T-helper 1 cell (primary cell): ENCODE data around the gene KCNK18.

Source experiments
- DNase-seq, 5 donors: peaks; one replicate each; pipeline ENCODE4 v3.0.0-alpha.2; 2012 to 2020

Gene KCNK18

DNA sequence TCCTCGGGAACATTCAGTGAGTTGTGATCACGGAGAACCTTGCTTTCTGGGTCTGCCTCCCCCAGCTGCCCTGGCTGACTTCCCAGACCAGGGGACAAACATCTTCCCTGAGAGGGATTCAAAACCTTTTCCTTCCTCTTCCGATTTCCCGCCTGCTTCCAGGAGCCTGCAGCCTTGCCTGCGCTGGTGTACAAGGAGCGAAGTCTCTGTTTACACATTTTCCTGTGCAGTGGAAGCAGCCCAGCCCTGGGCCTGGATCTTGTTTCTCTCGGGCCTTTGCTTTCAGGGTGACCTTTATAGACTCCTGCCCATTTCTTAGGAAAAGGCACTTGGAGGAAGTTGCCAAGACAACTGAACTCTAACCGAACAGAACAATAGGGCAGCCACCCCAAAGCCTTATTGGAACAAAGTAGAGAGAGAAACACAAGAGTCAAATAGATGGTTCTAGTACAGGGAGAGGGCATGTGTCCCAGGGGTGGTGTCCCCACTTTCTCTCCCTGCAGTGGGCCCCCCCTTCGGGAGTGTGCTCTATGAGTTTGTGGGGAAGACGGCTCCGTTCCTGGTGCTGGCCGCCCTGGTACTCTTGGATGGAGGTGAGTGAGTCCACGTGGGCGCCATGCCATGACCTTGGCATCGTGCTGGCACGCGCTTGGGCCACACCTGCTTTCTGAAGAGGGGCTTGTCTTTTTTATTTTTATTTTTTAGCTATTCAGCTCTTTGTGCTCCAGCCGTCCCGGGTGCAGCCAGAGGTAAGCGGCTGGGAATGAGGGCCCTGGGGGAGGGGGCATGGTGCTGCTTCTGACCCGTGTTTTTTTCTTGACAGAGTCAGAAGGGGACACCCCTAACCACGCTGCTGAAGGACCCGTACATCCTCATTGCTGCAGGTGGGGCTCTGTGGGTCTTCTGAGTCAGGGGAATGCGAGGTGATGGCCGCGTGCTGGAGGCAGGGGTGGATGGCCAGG lies 57.8 kb downstream of the KCNK18 start:
- no peak for DNase-seq

DNA sequence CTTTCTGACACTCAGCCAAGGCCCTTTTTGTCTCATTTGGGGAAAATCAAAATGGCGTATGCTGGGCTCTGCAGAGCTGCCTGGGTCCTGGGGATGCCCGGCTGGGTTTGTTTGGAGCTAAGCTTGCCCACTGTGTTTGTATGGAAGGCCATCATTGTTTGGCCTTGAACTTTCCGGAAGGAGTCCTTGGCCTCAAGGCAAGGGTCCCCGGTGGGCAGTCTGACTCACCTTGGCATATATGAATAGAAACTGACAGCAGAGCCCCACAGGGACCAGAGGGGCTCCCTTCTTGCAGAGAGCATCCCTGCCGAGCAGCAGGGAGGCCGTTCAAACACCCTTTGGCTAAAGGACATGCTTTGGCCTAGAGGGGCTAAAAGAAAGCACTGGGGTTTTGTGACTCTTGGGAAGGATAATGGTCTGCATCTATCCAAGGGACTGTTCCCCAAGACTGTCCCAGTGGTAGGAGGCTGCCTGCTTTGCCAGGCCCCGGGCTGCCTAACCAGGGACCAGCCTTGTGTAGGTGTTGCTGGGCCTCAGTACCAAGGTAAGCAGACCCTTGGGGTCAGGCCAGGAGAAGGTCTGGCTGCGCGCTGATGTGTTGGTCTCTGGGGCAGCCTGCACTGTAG lies 58.7 kb downstream of the KCNK18 start:
- no peak for DNase-seq

DNA sequence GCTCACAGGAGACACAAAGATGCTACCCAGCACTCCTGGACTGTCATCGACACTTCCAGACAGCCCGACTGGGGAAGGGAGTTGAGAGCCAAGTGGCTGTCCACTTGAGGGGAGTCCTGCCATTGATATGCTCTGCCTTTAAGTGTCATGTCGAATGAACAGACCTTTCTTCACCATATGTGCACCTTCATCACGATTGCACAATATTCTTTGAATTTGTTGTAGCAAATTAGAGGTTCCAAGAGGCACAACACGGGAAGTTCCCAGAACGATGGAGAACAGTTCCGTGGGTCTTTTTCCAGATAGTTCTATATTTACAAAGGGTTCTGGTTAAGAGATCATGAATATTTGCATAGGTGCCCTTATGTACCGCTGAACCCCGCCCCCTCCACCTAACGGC lies 59.6 kb downstream of the KCNK18 start:
- DNase-seq, result no peak

DNA sequence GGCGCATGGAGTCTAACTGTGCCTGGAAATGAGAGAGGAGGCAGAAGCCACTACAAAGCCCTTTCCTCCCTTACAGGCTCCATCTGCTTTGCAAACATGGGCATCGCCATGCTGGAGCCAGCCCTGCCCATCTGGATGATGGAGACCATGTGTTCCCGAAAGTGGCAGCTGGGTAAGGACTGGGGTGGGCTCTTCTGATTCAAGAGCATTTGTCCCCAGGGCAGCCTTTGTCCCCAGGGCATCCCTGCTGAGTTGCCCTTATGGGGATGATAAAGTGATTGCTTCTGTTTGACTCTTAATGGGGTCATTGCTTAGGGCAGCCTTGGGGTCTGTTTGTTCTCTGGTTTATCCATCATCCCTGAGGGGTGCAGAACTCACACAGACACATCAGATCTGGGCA lies 60.4 kb downstream of the KCNK18 start:
- no peak for DNase-seq

DNA sequence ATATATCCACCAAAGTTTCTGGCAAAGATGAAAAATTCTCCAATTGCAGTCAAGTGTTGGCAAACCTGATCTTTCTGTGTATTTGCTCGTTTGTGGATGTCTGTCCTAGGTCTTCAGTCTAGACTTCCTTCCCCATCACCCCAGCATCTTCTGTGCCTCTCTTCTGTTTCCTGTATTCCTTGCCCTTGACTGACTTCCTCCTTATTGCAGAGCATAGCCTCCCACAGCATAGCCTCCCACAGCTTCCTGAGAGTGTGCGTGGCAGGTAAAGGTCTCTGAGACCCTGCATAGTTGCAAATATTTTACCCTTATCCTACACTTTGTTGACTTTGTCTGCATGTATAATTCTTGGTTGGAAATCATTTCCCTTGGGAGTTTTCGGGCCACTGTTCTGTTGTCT lies 62.0 kb downstream of the KCNK18 start:
- DNase-seq, result no peak
